Mesendoderm (in vitro differentiated cells): ENCODE results near the gene SPSB1.

ENCODE experiments used
- DNase-seq: peaks from one replicate; pipeline ENCODE4 v3.0.0; 2013
- H2AK5ac ChIP-seq: 2 replicates; pipeline ENCODE4 v1.6.1; 2013; ENCODE audit warnings: low read length, inconsistent platforms
- H2BK120ac ChIP-seq: 2 replicates; pipeline ENCODE4 v1.6.1; 2013; ENCODE audit warnings: low read depth, mild to moderate bottlenecking, low read length, moderate library complexity, mixed read lengths
- H2BK15ac ChIP-seq: replicated peaks from 2 replicates; pipeline ENCODE4 v1.6.1; 2013; ENCODE audit warnings: low read depth, mild to moderate bottlenecking, moderate library complexity
- H2BK5ac ChIP-seq: 2 replicates; pipeline ENCODE4 v1.6.1; 2013; ENCODE audit warnings: low read length, inconsistent platforms
- H3K18ac ChIP-seq: 2 replicates; pipeline ENCODE4 v1.6.1; 2013; ENCODE audit warnings: mild to moderate bottlenecking, low read length, mixed read lengths
- H3K23ac ChIP-seq: one replicate; pipeline ENCODE4 v1.6.1; 2013; ENCODE audit warnings: low read length
- H3K27ac ChIP-seq: 2 replicates; pipeline ENCODE4 v1.5.1; 2013; ENCODE audit warnings: low read depth, mild to moderate bottlenecking, inconsistent platforms, low read length, moderate library complexity
- H3K27me3 ChIP-seq: 2 replicates; pipeline ENCODE4 v1.6.1; 2013; ENCODE audit warnings: low read length, control low read depth, mild to moderate bottlenecking, inconsistent platforms; ENCODE audit not compliant: insufficient read depth, poor library complexity
- H3K36me3 ChIP-seq: 2 replicates; pipeline ENCODE4 v1.6.1; 2013; ENCODE audit warnings: low read length, inconsistent platforms; ENCODE audit not compliant: control insufficient read depth, insufficient read depth
- H3K4ac ChIP-seq: one replicate; pipeline ENCODE4 v1.6.1; 2013; ENCODE audit warnings: low read depth, mild to moderate bottlenecking, low read length, moderate library complexity
- H3K4me1 ChIP-seq: 2 replicates; pipeline ENCODE4 v1.6.1; 2013; ENCODE audit warnings: low read depth, low read length, inconsistent platforms; ENCODE audit not compliant: control insufficient read depth
- H3K4me2 ChIP-seq: 2 replicates; pipeline ENCODE4 v1.6.1; 2013; ENCODE audit warnings: low read length
- H3K4me3 ChIP-seq: 2 replicates; pipeline ENCODE4 v1.5.1; 2013; ENCODE audit warnings: mild to moderate bottlenecking, low read length
- H3K56ac ChIP-seq: one replicate; pipeline ENCODE4 v1.6.1; 2013; ENCODE audit warnings: low read length
- H3K79me1 ChIP-seq: 2 replicates; pipeline ENCODE4 v1.6.1; 2013; ENCODE audit warnings: low read length, inconsistent platforms
- H3K79me2 ChIP-seq: 2 replicates; pipeline ENCODE4 v1.6.1; 2013; ENCODE audit warnings: mild to moderate bottlenecking, low read length; ENCODE audit not compliant: control insufficient read depth, insufficient read depth
- H3K9ac ChIP-seq: 2 replicates; pipeline ENCODE4 v1.6.1; 2013; ENCODE audit warnings: low read length, inconsistent platforms
- H4K5ac ChIP-seq: one replicate; pipeline ENCODE4 v1.6.1; 2013; ENCODE audit warnings: low read length
- H4K8ac ChIP-seq: one replicate; pipeline ENCODE4 v1.6.1; 2013; ENCODE audit warnings: low read depth, mild to moderate bottlenecking, control low read depth, low read length, moderate library complexity
- WGBS: extraction: QIAGEN DNeasy Blood & Tissue Kit; methylation state at CpG from one replicate; pipeline ENCODE4 v1.1.7; 2013; ENCODE audit warnings: low lambda C conversion rate, missing lambda C conversion rate; ENCODE audit not compliant: insufficient coverage; ENCODE audit errors: extremely low coverage; 5-methylcytosine and 5-hydroxymethylcytosine counted together

Gene SPSB1

GRCh38 chr1:9410737-9411297 is 118.1 kb downstream of the SPSB1 start:
- Histone ChIP-seq H3K79me1 (no peaks in the 10 kb centered on the region), H3K4ac (no peak overlapping the region), H3K56ac (peak overlapping the region; percentile 42), H2BK120ac (no peak overlapping the region), H4K5ac (no peak overlapping the region), H3K4me1 (peaks cover 5% of the 10 kb centered on the region), H3K18ac (no peak overlapping the region), H2BK15ac (no peak overlapping the region), H3K9ac (no peak overlapping the region), H3K79me2 (no peaks in the 10 kb centered on the region), H3K27ac (no peak overlapping the region), H3K36me3 (no peaks in the 10 kb centered on the region), H4K8ac (no peak overlapping the region), H3K4me3 (peak overlapping the region; percentile 11), H3K23ac (no peak overlapping the region), H2BK5ac (peak overlapping the region; percentile 59), H3K4me2 (no peak overlapping the region), H3K27me3 (no peaks in the 10 kb centered on the region), H2AK5ac (peak overlapping the region; percentile 98)
- WGBS = 100% methylated on average over 1 of the region's 7 CpGs
- peak; percentile 69 for DNase-seq

GRCh38 chr1:9413071-9413876 is 120.6 kb downstream of the SPSB1 start:
- peaks cover 5% of the 10 kb centered on the region for H3K4me1 ChIP-seq
- H3K27me3 ChIP-seq = no peaks in the 10 kb centered on the region
- H2BK15ac ChIP-seq = peak overlapping the region; percentile 19
- peak overlapping the region; percentile 81 for H3K18ac ChIP-seq
- no peak overlapping the region for H3K4me3 ChIP-seq
- peak overlapping the region; percentile 60 for H4K8ac ChIP-seq
- H3K4me2 ChIP-seq = no peak overlapping the region
- no peak overlapping the region for H2AK5ac ChIP-seq
- peak overlapping the region; percentile 75 for H3K56ac ChIP-seq
- peak; percentile 84 for DNase-seq
- peak overlapping the region; percentile 35 for H2BK5ac ChIP-seq
- H2BK120ac ChIP-seq = peak overlapping the region; percentile 55
- WGBS = no CpG with 5 or more reads among the region's 17 CpGs
- peak overlapping the region; percentile 77 for H3K4ac ChIP-seq
- H3K23ac ChIP-seq = no peak overlapping the region
- no peaks in the 10 kb centered on the region for H3K79me2 ChIP-seq
- H3K27ac ChIP-seq = peak overlapping the region; percentile 82
- H3K36me3 ChIP-seq = no peaks in the 10 kb centered on the region
- no peak overlapping the region for H4K5ac ChIP-seq
- peak overlapping the region; percentile 44 for H3K9ac ChIP-seq
- no peaks in the 10 kb centered on the region for H3K79me1 ChIP-seq

- H3K79me1 ChIP-seq = no peaks in the 10 kb centered on the region
- peak overlapping the region; percentile 81 for H3K18ac ChIP-seq
- no peaks in the 10 kb centered on the region for H3K36me3 ChIP-seq
- no CpG with 5 or more reads among the region's 4 CpGs for WGBS
- no peak overlapping the region for H3K23ac ChIP-seq
- peak; percentile 34 for DNase-seq
- no peak overlapping the region for H2BK120ac ChIP-seq
- H2BK15ac ChIP-seq = no peak overlapping the region
- no peak overlapping the region for H3K4ac ChIP-seq
- H3K9ac ChIP-seq = peak overlapping the region; percentile 44
- H4K8ac ChIP-seq = peak overlapping the region; percentile 60
- no peak overlapping the region for H3K4me3 ChIP-seq
- no peak overlapping the region for H2AK5ac ChIP-seq
- peak overlapping the region; percentile 35 for H2BK5ac ChIP-seq
- H3K27me3 ChIP-seq = no peaks in the 10 kb centered on the region
- peak overlapping the region; percentile 75 for H3K56ac ChIP-seq
- H3K79me2 ChIP-seq = no peaks in the 10 kb centered on the region
- no peak overlapping the region for H3K4me2 ChIP-seq
- peaks cover 5% of the 10 kb centered on the region for H3K4me1 ChIP-seq
- peak overlapping the region; percentile 82 for H3K27ac ChIP-seq
- no peak overlapping the region for H4K5ac ChIP-seq
Measured at GRCh38 chr1:9413877-9414213, 121.2 kb downstream of the SPSB1 start.

- H3K4me2 ChIP-seq = no peak overlapping the region
- H2BK15ac ChIP-seq = no peak overlapping the region
- no peak overlapping the region for H2BK5ac ChIP-seq
- no peak overlapping the region for H3K4ac ChIP-seq
- H3K18ac ChIP-seq = no peak overlapping the region
- H3K79me1 ChIP-seq = no peaks in the 10 kb centered on the region
- no peak overlapping the region for H2AK5ac ChIP-seq
- no CpG with 5 or more reads among the region's 9 CpGs for WGBS
- H3K23ac ChIP-seq = no peak overlapping the region
- no peak overlapping the region for H4K5ac ChIP-seq
- H3K9ac ChIP-seq = no peak overlapping the region
- peaks cover 5% of the 10 kb centered on the region for H3K4me1 ChIP-seq
- no peak overlapping the region for H2BK120ac ChIP-seq
- DNase-seq = no peak
- no peak overlapping the region for H3K27ac ChIP-seq
- no peak overlapping the region for H3K56ac ChIP-seq
- no peak overlapping the region for H3K4me3 ChIP-seq
- H3K36me3 ChIP-seq = no peaks in the 10 kb centered on the region
- no peak overlapping the region for H4K8ac ChIP-seq
- no peaks in the 10 kb centered on the region for H3K27me3 ChIP-seq
- no peaks in the 10 kb centered on the region for H3K79me2 ChIP-seq
Measured at GRCh38 chr1:9416506-9416905, 123.8 kb downstream of the SPSB1 start.

GRCh38 chr1:9416918-9417500 is 124.3 kb downstream of the SPSB1 start:
- Histone ChIP-seq H4K5ac (no peak overlapping the region), H2BK120ac (no peak overlapping the region), H3K79me2 (no peaks in the 10 kb centered on the region), H3K27ac (no peak overlapping the region), H3K23ac (no peak overlapping the region), H3K27me3 (no peaks in the 10 kb centered on the region), H3K4me1 (peaks cover 5% of the 10 kb centered on the region), H2BK15ac (no peak overlapping the region), H2BK5ac (no peak overlapping the region), H3K56ac (no peak overlapping the region), H3K4me2 (no peak overlapping the region), H4K8ac (no peak overlapping the region), H2AK5ac (no peak overlapping the region), H3K9ac (no peak overlapping the region), H3K79me1 (no peaks in the 10 kb centered on the region), H3K36me3 (no peaks in the 10 kb centered on the region), H3K18ac (no peak overlapping the region), H3K4me3 (no peak overlapping the region), H3K4ac (no peak overlapping the region)
- no peak for DNase-seq
- 100% methylated on average over 4 of the region's 18 CpGs for WGBS
